Central memory CD8-positive, alpha-beta T cell (primary cell): ENCODE measurements around the gene PRMT7.

ENCODE experiments used
- ATAC-seq: fragments of 150-1000 bp; cut with Tn5 transposase; replicated peaks from 2 replicates; pipeline ENCODE4 v1.10.0; 2022; ENCODE audit warnings: mild to moderate bottlenecking, moderate FRiP score, moderate number of reproducible peaks; ENCODE audit not compliant: poor library complexity, severe bottlenecking; ENCODE audit errors: extremely low read depth
- DNase-seq, 2 donors: peaks; one replicate each; pipeline ENCODE4 v3.0.0; 2021; ENCODE audit warnings: low spot score in 2 of 2
- H3K27ac Mint-ChIP-seq: one replicate; pipeline ENCODE4 v1.8.0; 2022; ENCODE audit warnings: low read depth, mild to moderate bottlenecking, moderate library complexity, mixed read lengths
- H3K27me3 Mint-ChIP-seq: one replicate; pipeline ENCODE4 v1.8.0; 2022; ENCODE audit warnings: mixed read lengths
- H3K36me3 Mint-ChIP-seq: one replicate; pipeline ENCODE4 v1.8.0; 2022; ENCODE audit warnings: mild to moderate bottlenecking, moderate library complexity, mixed read lengths; ENCODE audit not compliant: insufficient read depth
- H3K4me1 Mint-ChIP-seq: one replicate; pipeline ENCODE4 v1.8.0; 2022; ENCODE audit warnings: mixed read lengths
- H3K4me3 Mint-ChIP-seq: one replicate; pipeline ENCODE4 v1.8.0; 2022; ENCODE audit warnings: mild to moderate bottlenecking, moderate library complexity, mixed read lengths
- H3K9me3 Mint-ChIP-seq: one replicate; pipeline ENCODE4 v1.8.0; 2022; ENCODE audit warnings: mixed read lengths

The PRMT7 gene

GRCh38 chr16:68382296-68382718, 71.5 kb downstream of the PRMT7 start:
- Mint-ChIP-seq H3K4me1 (peaks cover 13% of the 10 kb centered on the region), H3K27me3 (no peaks in the 10 kb centered on the region), H3K4me3 (no peak overlapping the region), H3K27ac (no peak overlapping the region), H3K9me3 (no peaks in the 10 kb centered on the region), H3K36me3 (no peaks in the 10 kb centered on the region)
- ATAC-seq (peak; percentile 46), DNase-seq (no peak)

GRCh38 chr16:68383858-68384257, 73.0 kb downstream of the PRMT7 start:
- ATAC-seq (no peak), DNase-seq (no peak)
- Mint-ChIP-seq H3K4me1 (peaks cover 13% of the 10 kb centered on the region), H3K4me3 (no peak overlapping the region), H3K27me3 (no peaks in the 10 kb centered on the region), H3K36me3 (no peaks in the 10 kb centered on the region), H3K9me3 (no peaks in the 10 kb centered on the region), H3K27ac (no peak overlapping the region)

GRCh38 chr16:68384288-68385161, 73.7 kb downstream of the PRMT7 start:
- Mint-ChIP-seq H3K36me3 (no peaks in the 10 kb centered on the region), H3K27me3 (no peaks in the 10 kb centered on the region), H3K9me3 (no peaks in the 10 kb centered on the region), H3K4me3 (no peak overlapping the region), H3K27ac (no peak overlapping the region), H3K4me1 (peaks cover 13% of the 10 kb centered on the region)
- ATAC-seq, result no peak
- DNase-seq, result no peak

DNA sequence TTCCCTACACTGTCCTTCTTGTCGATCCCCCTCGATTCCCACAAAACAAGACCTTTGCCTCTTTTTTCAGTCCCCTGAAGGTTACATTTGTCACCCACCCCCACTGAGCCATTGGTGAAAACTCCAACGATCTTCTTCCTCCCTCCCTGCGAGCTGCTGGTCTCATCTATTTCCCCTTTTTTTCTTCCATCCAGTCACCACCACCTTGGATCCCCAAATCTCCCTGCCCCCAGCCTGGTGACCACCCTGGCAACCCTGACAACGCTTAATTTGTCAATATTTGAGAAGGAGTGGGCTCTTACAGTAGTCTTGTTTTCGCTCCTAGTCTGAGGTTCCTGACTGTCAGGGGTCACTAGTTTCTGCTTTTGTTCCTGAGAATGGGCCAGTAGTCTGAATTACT, 74.6 kb downstream of the PRMT7 start:
- DNase-seq (no peak), ATAC-seq (no peak)
- no peaks in the 10 kb centered on the region for H3K36me3 Mint-ChIP-seq
- no peaks in the 10 kb centered on the region for H3K9me3 Mint-ChIP-seq
- no peaks in the 10 kb centered on the region for H3K27me3 Mint-ChIP-seq
- no peak overlapping the region for H3K4me3 Mint-ChIP-seq
- peaks cover 13% of the 10 kb centered on the region for H3K4me1 Mint-ChIP-seq
- no peak overlapping the region for H3K27ac Mint-ChIP-seq

DNA sequence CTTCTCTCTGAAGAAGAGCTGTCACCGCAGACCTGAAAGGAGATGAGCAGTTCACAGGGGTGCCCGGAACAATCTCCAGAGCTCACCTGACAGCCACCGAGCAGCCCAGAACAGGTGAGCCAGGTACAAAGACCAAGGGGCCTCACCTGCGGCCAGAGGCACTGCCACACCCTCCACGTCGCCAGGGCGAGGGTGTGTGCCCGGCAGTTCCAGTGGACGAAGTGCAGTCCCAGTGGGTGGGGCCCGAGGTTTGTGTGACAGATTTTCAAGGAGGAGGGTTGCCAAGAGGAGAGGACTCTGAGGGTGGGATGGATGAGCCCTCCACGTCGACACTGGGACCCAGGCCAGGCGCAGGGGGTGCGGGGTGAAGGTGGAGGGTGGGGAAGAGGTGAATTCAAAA, 75.8 kb downstream of the PRMT7 start:
- Mint-ChIP-seq H3K9me3 (no peaks in the 10 kb centered on the region), H3K4me3 (no peak overlapping the region)

GRCh38 chr16:68387301-68387700, 76.5 kb downstream of the PRMT7 start:
- peaks cover 8% of the 10 kb centered on the region for H3K4me1 Mint-ChIP-seq
- no peak overlapping the region for H3K4me3 Mint-ChIP-seq
- DNase-seq (no peak), ATAC-seq (no peak)
- H3K27me3 Mint-ChIP-seq, result no peaks in the 10 kb centered on the region
- no peaks in the 10 kb centered on the region for H3K36me3 Mint-ChIP-seq
- H3K9me3 Mint-ChIP-seq, result no peaks in the 10 kb centered on the region
- H3K27ac Mint-ChIP-seq, result no peak overlapping the region

More for the DNA sequence above, 75.8 kb downstream of the PRMT7 start:
- Mint-ChIP-seq H3K36me3 (no peaks in the 10 kb centered on the region), H3K27me3 (no peaks in the 10 kb centered on the region), H3K4me1 (peaks cover 13% of the 10 kb centered on the region), H3K27ac (no peak overlapping the region)
- DNase-seq, result no peak
- ATAC-seq, result no peak

DNA sequence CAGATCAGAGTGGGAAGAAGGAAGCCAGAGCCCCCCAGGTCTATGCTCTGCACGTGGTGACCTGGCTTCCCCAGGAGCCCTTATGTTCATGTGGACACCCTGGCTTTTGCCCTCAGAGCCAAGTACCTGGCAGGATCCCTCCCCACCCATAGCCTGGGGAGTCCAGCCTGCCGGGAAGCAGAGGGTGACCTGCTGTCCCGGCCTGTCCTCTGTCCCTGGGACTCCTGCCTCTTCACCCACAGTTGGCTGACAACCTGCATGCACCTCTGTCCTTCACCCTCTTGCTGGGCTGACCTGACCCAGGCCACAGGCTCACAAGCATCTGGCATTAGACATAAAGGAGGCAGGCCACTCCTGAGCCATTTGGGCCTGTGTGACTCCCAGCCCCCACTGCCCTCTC, 77.3 kb downstream of the PRMT7 start:
- Mint-ChIP-seq H3K27me3 (no peaks in the 10 kb centered on the region), H3K27ac (no peak overlapping the region), H3K9me3 (no peaks in the 10 kb centered on the region), H3K4me1 (peaks cover 5% of the 10 kb centered on the region), H3K36me3 (no peaks in the 10 kb centered on the region), H3K4me3 (no peak overlapping the region)
- no peak for ATAC-seq
- DNase-seq, result no peak

- Mint-ChIP-seq H3K4me3 (no peak overlapping the region), H3K27ac (no peak overlapping the region), H3K9me3 (no peaks in the 10 kb centered on the region), H3K4me1 (no peaks in the 10 kb centered on the region), H3K36me3 (no peaks in the 10 kb centered on the region), H3K27me3 (no peaks in the 10 kb centered on the region)
- DNase-seq (no peak), ATAC-seq (no peak)
Measured at GRCh38 chr16:68389006-68389405, 78.2 kb downstream of the PRMT7 start.

GRCh38 chr16:68389750-68390371, 79.0 kb downstream of the PRMT7 start:
- no peaks in the 10 kb centered on the region for H3K27me3 Mint-ChIP-seq
- no peaks in the 10 kb centered on the region for H3K4me1 Mint-ChIP-seq
- H3K4me3 Mint-ChIP-seq, result no peak overlapping the region
- no peak for ATAC-seq
- H3K9me3 Mint-ChIP-seq, result no peaks in the 10 kb centered on the region
- H3K36me3 Mint-ChIP-seq, result no peaks in the 10 kb centered on the region
- no peak overlapping the region for H3K27ac Mint-ChIP-seq
- no peak for DNase-seq

- peaks cover 5% of the 10 kb centered on the region for H3K4me1 Mint-ChIP-seq
- H3K36me3 Mint-ChIP-seq, result no peaks in the 10 kb centered on the region
- DNase-seq (no peak), ATAC-seq (no peak)
- no peak overlapping the region for H3K4me3 Mint-ChIP-seq
- H3K9me3 Mint-ChIP-seq, result no peaks in the 10 kb centered on the region
- no peaks in the 10 kb centered on the region for H3K27me3 Mint-ChIP-seq
- H3K27ac Mint-ChIP-seq, result no peak overlapping the region
Measured at GRCh38 chr16:68393333-68393732, 82.5 kb downstream of the PRMT7 start.

DNA sequence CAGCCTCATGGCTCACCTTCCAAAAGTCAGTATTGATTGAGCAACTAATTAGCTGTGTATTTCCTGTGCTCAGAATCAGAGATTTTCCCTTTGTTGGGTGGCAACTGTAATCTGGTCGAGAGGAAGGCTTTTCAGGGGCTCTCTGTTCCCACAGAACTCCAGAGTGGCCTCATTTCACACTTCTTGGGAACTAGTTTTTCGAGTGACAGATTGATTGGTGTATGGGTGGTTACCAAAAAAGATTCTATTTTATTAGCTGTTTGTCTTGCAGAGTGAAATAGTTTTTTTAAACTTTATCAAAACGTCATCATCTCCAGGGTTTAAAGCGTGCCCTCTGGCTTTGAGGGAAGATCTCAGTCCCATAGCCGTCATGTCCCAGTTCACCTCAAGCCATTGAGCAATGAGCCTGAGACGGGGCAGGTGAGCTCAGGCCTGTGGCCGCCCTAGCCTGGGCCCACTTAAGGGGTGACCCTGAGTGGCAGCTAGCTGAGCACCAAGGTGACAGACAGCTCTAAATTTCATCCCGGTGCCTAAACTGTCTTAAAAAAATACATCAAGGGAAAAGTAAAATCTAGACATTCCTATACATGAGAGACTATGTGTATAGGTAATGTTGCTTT, 84.5 kb downstream of the PRMT7 start:
- DNase-seq (no peak), ATAC-seq (no peak)
- no peaks in the 10 kb centered on the region for H3K36me3 Mint-ChIP-seq
- no peak overlapping the region for H3K4me3 Mint-ChIP-seq
- H3K27ac Mint-ChIP-seq, result no peak overlapping the region
- peaks cover 5% of the 10 kb centered on the region for H3K4me1 Mint-ChIP-seq
- H3K9me3 Mint-ChIP-seq, result no peaks in the 10 kb centered on the region
- no peaks in the 10 kb centered on the region for H3K27me3 Mint-ChIP-seq

DNA sequence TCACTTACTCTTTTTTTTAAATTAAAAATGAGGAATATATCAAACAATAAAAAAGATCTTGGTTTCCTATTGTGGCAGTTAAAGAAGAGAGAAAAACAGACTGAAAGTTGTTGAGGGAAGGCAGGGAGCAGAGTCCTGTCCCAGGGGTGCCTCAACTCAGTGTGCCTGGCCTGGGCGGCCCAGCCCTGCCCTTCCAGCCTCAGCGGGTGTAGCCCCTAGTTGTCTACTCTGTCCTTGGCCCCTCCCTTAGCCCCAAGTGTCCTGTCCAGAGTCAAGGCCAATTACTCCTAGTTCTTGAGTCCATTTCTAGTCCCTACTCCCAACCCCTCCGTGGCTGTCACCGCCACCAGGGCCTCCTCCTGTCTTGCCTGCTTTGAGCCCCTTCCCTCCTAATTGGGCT, 85.0 kb downstream of the PRMT7 start:
- no peak for ATAC-seq
- no peak for DNase-seq
- Mint-ChIP-seq H3K27ac (no peak overlapping the region), H3K4me1 (peaks cover 6% of the 10 kb centered on the region), H3K36me3 (no peaks in the 10 kb centered on the region), H3K9me3 (no peaks in the 10 kb centered on the region), H3K27me3 (no peaks in the 10 kb centered on the region), H3K4me3 (no peak overlapping the region)

GRCh38 chr16:68396481-68396880, 85.7 kb downstream of the PRMT7 start:
- Mint-ChIP-seq H3K27me3 (no peaks in the 10 kb centered on the region), H3K4me1 (peaks cover 12% of the 10 kb centered on the region), H3K27ac (peak overlapping the region; percentile 61), H3K4me3 (no peak overlapping the region), H3K36me3 (no peaks in the 10 kb centered on the region), H3K9me3 (no peaks in the 10 kb centered on the region)
- DNase-seq (peak; percentile 28 to 36), ATAC-seq (no peak)
